ENCODE results near the gene PCMTD2. TPM values are rescaled to one million over a fixed set of nuclear protein-coding genes. Genes with fewer than 3 reads are reported as not detected.

Gene PCMTD2
- polyA plus RNA-seq, 3 donors: 26.5 to 49.1 (median 27.6) TPM

- Histone ChIP-seq H3K4me2 (replicated peaks; ENCODE audit: extremely low read depth, low read length, poor library complexity, severe bottlenecking) (no peak overlapping the region), H3K27me3 (ENCODE audit: control insufficient read depth in 2 of 2, insufficient read depth in 2 of 2, low read length in 2 of 2) (no peaks in the 10 kb centered on the region), H3K79me2 (ENCODE audit: insufficient read depth, low read length) (no peaks in the 10 kb centered on the region), H3K4me3 (replicated peaks in 1 of 3; ENCODE audit: low read depth in 2 of 3, low read length in 3 of 3) (no peak overlapping the region), H3K9ac (ENCODE audit: insufficient read depth, low read length, poor library complexity, severe bottlenecking) (no peak overlapping the region), H3K4me1 (ENCODE audit: control insufficient read depth in 1 of 2, insufficient read depth in 2 of 2, low read length in 2 of 2) (no peaks in the 10 kb centered on the region), H4K20me1 (ENCODE audit: insufficient read depth, low read length) (no peaks in the 10 kb centered on the region), H3K9me3 (replicated peaks in 1 of 2; ENCODE audit: control insufficient read depth in 1 of 2, insufficient read depth in 1 of 2, low read length in 2 of 2) (no peaks in the 10 kb centered on the region), H3K27ac (ENCODE audit: low read depth in 1 of 2, low read length in 2 of 2) (no peak overlapping the region), H2AFZ (ENCODE audit: insufficient read depth, low read depth, low read length, poor library complexity, severe bottlenecking) (no peak overlapping the region), H3K36me3 (replicated peaks in 1 of 2; ENCODE audit: control insufficient read depth in 1 of 2, insufficient read depth in 2 of 2, low read length in 2 of 2) (no peaks in the 10 kb centered on the region)
- Mint-ChIP-seq H3K4me1 (peaks cover 5% of the 10 kb centered on the region), H3K4me3 (no peak overlapping the region), H3K27me3 (ENCODE audit: low read depth in 3 of 3) (peaks cover 2 to 8% (median 3%) of the 10 kb centered on the region in 3 donors), H3K36me3 (no peaks in the 10 kb centered on the region), H3K27ac (peak overlapping the region in 1 of 7 donors; percentile 25), H3K9me3 (peaks cover 0 to 6% (median 2%) of the 10 kb centered on the region in 7 donors)
- no peak for DNase-seq
- no peak for TF ChIP-seq CTCF (IDR thresholded peaks at IDR 0.05)
- intact Hi-C loops (cut with micrococcal nuclease): no loop called here
- 87% methylated on average over 2 of the region's 11 CpGs for WGBS (ENCODE audit: insufficient coverage)
These were observed 17.3 kb upstream of the PCMTD2 start for GRCh38 chr20:64238115-64238825.

- no peak overlapping the region for H3K27ac ChIP-seq (ENCODE audit: low read depth in 1 of 2, low read length in 2 of 2)
- no peak overlapping the region for H3K4me3 ChIP-seq (replicated peaks in 1 of 3; ENCODE audit: low read depth in 2 of 3, low read length in 3 of 3)
- Mint-ChIP-seq H3K27ac (no peak overlapping the region), H3K27me3 (ENCODE audit: low read depth in 3 of 3) (peaks cover 2 to 6% (median 4%) of the 10 kb centered on the region in 3 donors), H3K36me3 (no peaks in the 10 kb centered on the region), H3K4me1 (no peaks in the 10 kb centered on the region), H3K4me3 (no peak overlapping the region), H3K9me3 (peaks cover 0 to 6% (median 2%) of the 10 kb centered on the region in 7 donors)
- no peak for TF ChIP-seq CTCF (IDR thresholded peaks at IDR 0.05)
- H3K36me3 ChIP-seq (replicated peaks in 1 of 2; ENCODE audit: control insufficient read depth in 1 of 2, insufficient read depth in 2 of 2, low read length in 2 of 2): no peaks in the 10 kb centered on the region
- intact Hi-C loops (cut with micrococcal nuclease): no loop called here
- no peak overlapping the region for H3K4me2 ChIP-seq (replicated peaks; ENCODE audit: extremely low read depth, low read length, poor library complexity, severe bottlenecking)
- H3K27me3 ChIP-seq (ENCODE audit: control insufficient read depth in 2 of 2, insufficient read depth in 2 of 2, low read length in 2 of 2): no peaks in the 10 kb centered on the region
- WGBS (ENCODE audit: insufficient coverage): 87% methylated on average over 5 of the region's 7 CpGs
- H3K4me1 ChIP-seq (ENCODE audit: control insufficient read depth in 1 of 2, insufficient read depth in 2 of 2, low read length in 2 of 2): no peaks in the 10 kb centered on the region
- H4K20me1 ChIP-seq (ENCODE audit: insufficient read depth, low read length): no peaks in the 10 kb centered on the region
- no peaks in the 10 kb centered on the region for H3K9me3 ChIP-seq (replicated peaks in 1 of 2; ENCODE audit: control insufficient read depth in 1 of 2, insufficient read depth in 1 of 2, low read length in 2 of 2)
- no peak overlapping the region for H3K9ac ChIP-seq (ENCODE audit: insufficient read depth, low read length, poor library complexity, severe bottlenecking)
- no peak for DNase-seq
- H3K79me2 ChIP-seq (ENCODE audit: insufficient read depth, low read length): no peaks in the 10 kb centered on the region
- no peak overlapping the region for H2AFZ ChIP-seq (ENCODE audit: insufficient read depth, low read depth, low read length, poor library complexity, severe bottlenecking)
These were observed 16.6 kb upstream of the PCMTD2 start for GRCh38 chr20:64238851-64239387.
